Measurements from ENCODE around the gene DNAH6.
A peak's percentile ranks its signal among the peaks of the same experiment; 100 is the strongest.

DNAH6 gene

DNA sequence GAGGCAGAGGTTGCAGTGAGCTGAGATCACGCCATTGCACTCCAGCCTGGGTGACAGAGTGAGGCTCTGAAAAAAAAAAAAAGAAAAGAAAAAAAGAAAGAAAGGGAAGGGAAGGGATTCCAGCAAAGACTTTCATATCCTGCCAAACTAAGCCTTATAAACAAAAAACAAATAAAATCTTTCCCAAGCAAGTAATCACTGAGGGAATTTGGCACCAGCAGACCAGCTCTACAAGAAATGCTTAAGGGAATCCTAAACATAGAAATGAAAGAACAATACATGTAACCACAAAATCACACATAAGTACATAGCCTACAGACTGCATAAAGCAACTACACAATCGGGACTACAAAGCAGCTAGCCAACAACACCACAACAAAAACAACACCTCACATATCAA lies 285.5 kb downstream of the DNAH6 start:
- DNase-seq (ENCODE audit: low spot score), result no peak

DNA sequence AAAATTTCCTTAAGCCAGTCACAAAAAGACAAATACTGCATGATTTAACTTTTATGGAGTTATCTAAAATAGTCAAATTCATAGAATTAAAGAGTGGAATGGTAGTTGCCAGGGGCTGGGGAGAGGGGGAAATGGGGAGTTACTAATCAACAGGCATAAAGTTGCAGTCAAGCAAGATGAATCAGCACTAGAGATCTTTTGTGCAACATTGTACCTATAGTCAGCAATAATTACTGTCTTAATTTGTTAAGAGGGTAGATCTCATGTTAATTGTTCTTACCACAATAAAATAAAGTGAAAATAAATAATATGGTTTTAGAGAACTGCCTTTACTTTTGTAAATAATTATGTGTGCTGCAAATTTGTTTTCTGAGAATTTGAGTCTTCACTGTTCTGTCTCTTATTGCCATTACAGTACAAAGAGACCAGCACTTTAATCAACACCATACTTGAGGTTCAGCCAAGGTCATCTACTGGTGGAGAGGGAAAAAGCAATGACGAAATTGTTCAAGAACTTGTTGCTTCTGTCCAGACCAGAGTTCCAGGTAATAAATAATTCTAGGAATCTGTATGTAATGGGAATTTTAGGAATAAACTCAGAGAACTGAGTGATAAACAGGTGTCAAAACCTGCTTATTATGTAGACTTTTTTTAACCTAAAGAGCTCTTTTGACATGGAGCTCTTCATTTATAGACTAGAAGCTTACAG lies 289.1 kb downstream of the DNAH6 start:
- DNase-seq (ENCODE audit: low spot score), result no peak

DNA sequence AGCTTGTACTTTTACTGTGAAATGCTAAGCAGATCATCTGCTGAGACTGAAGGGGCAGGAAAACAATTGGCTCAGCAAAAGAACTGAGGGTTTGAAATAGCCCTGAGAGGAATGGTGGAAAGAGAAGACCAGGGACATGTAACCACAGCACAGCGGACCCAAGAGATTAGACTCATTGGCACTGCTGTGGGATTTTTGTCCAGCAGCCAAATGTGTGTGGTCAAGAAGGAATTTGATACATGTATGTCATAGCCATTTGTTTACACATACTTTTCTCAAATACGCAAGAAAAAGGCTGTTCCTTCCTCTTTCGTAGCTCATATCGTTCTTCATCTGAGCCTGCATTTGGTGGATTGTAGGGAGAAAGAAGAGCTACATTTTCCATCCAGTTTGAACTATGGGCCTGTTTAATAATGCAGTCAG lies 290.8 kb downstream of the DNAH6 start:
- peak; percentile 90 for DNase-seq (ENCODE audit: low spot score)

DNA sequence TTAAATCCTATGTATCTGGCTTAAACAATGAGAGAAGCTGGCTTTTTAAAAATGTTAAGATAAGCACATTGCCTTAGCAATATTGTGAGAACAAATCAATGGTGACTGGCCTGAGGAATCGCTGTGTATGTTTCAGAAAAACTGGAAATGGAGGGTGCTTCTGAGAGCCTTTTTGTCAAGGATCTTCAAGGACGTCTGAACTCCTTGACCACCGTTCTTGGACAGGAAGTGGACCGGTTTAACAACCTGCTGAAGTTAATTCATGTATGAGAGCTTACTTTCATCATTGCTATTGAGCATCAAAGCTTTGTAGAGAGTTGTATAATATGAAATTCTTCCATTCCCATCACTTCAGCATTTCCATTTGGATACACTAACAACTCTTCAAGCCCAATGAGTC lies 292.0 kb downstream of the DNAH6 start:
- DNase-seq (ENCODE audit: low spot score), result no peak

DNA sequence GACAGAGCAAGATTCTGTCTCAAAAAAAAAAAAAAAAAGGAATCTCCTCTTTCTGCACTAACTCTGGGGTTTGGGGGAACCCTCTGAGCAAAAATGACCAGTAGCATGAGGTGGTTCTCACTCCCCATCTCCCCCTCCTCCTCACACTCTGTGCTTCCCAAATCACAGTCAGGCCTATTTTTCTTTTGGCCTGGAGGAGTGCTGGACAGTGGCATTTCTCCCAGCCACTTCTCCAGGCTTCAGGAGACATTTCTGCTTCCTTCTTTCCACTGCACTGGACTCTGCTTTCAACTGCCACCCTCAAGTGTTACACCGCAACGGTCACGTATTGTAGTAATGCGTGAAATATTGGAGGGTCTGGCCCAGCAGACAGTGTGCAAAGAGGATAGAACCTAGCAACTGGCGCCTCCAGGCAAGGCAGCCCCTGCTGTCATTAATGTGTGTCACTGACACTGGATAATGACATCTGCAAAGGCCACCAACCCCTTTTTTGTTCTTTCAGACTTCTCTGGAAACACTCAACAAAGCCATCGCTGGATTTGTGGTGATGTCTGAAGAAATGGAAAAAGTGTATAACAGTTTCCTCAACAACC lies 295.6 kb downstream of the DNAH6 start:
- no peak for DNase-seq (ENCODE audit: low spot score)

DNA sequence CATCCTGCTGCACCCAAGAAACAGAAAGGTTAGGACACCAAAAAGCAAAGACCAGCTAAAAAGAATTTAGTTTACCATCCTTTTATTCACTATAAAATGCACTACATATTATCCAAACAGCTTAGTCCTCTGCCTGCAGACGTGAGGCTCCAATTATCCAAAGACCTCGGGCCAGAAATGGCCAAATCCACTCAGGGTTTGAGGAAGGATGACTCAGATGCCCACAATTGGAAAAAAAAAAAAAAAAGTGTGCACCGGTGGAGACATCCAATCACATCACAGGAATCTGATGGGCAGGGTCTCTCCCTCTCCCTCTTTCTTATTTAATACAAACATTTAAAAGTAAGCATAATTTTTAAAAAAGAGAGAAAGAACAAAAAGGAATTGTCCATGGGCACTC lies 298.8 kb downstream of the DNAH6 start:
- peak; percentile 73 for DNase-seq (ENCODE audit: low spot score)

DNA sequence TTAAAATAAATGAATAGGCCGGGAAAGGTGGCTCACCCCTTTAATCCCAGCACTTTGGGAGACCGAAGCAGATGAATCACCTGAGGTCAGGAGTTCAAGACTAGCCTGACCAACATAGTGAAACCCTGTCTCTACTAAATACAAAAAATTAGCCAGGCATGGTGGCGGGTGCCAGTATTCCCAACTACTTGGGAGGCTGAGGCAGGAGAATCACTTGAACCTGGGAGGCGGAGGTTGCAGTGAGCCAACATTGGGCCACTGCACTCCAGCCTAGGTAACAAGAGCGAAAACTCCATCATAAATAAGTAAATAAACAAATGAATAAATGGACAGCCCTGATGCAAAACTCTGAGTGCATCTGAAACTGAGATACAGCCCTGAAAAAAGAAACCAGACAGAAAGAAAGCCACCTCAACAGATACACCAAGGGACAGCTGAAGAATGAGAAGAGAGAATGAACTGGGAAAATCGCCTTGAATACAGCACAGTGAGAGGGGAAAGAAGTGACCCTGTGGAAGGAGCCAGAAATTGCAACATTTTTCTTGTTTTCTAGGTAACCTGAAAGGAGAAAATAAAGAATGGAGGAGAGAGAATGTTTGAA lies 300.2 kb downstream of the DNAH6 start:
- DNase-seq (ENCODE audit: low spot score), result no peak

DNA sequence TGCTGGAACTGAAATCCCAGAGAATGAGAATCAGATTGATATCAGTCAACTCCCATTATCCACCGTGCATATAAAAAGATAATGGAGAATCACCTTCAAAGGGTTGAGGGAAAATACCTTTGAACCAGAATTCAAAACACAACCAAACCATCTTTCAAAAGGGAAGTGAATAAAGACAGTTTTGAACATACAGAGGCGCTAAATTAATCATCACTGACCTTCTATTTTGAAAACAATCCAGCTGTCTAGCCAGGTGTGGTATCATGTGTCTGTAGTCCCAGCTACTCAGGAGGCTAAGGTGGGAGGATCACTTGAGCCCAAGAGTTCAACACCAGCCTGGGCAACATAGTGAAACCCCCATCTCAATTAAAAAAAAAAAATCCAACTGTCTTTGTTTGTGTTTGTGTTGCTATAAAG lies 300.9 kb downstream of the DNAH6 start:
- no peak for DNase-seq (ENCODE audit: low spot score)

DNA sequence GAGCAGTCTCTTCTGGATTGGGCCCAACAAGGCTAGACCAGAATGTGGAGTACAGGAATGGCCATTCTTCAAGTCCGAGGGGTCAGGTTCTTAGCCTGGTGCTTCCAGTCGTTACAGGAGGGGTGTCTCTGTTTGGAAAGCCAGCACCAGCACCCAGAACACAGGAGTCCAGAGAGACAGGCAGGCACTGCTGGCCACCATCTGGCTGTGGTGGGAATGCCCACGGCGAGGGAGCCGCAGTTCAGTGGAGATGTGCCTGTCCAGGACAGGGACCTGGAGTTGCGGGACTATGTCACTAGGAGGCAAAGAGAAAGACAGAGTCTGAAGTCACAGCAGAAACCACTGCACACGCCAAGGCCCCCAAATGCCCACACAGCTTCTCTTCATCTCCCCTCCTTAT lies 305.5 kb downstream of the DNAH6 start:
- DNase-seq (ENCODE audit: low spot score), result no peak

DNA sequence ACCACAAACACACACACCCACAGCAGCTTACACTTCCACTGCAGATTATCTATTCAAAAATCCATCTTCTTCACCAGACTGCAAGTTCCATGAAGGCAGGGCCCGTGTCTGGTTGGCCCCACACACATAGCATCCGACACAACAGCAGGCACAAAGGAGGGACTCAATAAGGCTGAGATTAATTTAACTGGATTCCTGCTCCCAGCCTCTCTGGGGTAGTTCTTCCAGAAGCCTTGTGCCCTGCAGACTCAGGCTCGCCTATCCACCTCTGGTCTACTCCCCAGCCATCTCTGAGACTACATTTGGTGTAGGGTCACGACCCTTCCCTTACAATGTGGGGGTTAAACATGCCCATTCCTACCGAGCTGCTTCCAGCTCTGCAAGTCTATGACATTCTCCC lies 306.9 kb downstream of the DNAH6 start:
- DNase-seq (ENCODE audit: low spot score), result no peak

DNA sequence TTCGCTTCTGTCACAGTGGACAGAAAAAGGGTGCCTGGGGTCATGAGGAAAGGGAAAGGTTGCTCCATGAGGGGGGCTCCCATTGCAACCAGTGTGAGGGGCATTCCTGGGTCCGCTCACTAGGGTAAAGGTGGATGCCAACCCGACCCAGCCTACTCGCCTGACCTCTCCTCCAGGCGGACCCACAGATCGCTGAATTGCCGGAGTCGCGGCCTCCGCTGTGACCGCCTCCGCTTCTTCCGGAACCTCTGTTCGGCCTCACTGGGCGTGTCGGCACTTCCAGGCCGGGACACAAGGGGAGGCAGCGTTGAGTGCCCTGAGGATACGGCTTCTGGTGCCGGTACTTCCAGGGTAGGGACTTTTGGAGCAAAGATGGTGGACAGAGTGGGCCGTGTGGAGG lies 307.5 kb downstream of the DNAH6 start:
- DNase-seq (ENCODE audit: low spot score), result no peak

DNA sequence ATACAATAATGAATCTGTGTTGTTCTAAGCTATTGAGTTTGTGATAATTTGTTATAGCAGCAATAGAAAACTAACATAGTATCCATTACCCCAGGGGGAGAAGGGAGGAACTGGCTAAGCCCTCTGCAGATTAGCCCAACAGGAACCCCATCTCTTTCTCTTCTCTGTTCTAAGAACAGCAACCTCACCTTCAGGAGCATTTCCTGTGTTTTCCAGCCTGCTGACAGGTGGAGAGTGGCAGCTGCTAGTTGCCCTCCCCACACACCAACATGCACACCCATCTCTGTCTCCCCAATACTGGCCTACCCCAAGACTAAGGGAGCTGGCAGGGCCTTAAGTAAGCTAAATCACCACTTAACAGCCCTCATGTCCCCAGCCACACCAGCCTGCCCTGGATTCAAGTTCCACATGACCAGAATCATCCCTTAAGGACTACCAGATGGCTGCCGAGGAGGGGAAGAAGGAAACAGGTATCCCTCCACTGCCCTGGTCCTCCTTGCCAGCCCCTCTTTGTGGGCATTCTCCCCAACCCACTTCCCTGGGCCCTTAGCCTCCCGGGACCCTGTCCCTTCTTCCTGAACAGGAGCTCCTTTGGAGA lies 311.8 kb downstream of the DNAH6 start:
- DNase-seq (ENCODE audit: low spot score), result no peak

DNA sequence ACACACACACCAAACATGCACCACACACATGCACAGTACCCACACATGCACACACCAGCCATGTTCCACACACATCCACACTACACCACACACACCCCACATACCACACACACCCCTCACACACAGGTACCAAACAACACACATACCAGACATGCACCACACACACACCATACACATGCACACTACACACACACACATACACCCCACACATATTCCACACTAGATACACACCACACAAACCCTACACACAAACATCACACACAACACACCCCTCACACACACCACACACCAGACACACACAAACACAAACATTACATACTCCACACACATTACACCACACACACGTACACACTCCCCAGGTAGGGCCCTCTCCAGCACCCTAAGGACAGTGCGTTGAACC lies 313.4 kb downstream of the DNAH6 start:
- DNase-seq (ENCODE audit: low spot score), result no peak

DNA sequence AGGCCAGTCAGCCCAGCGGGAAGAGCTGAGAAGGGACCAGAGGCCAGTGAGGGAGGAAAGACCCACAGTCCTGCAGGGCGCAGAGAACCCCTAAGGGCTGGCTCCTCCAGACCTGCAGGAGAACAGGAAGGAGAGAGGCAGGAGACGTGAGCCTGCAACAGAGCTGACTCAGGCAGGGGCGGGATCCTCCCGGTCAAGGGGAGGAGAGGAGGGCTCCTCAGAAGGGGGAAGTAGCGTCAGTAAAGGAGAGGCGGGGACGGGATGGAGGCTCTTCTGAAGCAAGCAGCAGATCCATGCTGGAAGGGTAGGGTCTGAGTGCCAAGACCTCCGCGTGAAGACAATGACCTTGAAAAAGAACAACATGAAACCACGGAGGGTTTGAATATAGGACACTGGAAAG lies 313.8 kb downstream of the DNAH6 start:
- peak; percentile 29 for DNase-seq (ENCODE audit: low spot score)

DNA sequence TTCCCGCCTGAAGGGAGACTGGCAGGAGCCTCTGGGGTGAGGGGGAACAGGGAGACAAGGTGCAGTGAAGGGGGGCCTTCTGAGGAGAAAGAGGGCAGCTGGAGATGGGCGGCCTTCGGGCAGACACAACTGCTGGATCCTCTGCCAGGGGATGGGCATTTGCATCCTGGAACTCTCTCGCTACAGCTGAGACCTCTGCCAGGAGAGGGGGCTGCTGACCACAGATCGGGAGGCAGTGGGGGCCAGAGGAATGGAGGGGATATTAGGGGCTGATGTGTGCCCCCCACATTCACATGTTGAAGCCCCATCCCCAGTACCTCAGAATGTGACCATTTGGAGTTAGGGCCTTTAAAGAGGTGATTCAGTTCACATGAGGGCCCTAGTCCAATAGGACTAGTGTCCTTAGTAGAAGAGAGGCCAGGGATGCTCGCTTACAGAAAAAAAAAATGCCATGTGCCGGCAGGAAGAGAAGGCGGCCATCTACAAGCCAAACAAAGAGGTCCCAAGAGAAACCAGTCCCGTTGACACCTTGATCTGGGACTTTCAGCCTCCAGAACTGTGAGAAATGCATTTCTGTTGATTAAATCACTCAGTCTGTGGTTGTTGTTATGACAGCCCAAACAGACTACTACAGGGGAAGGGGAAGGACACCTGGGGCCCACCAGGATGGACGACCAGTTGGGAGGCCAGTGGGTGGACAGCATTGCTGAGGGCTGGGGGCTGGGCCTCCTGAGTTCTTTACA lies 314.6 kb downstream of the DNAH6 start:
- DNase-seq (ENCODE audit: low spot score), result no peak

DNA sequence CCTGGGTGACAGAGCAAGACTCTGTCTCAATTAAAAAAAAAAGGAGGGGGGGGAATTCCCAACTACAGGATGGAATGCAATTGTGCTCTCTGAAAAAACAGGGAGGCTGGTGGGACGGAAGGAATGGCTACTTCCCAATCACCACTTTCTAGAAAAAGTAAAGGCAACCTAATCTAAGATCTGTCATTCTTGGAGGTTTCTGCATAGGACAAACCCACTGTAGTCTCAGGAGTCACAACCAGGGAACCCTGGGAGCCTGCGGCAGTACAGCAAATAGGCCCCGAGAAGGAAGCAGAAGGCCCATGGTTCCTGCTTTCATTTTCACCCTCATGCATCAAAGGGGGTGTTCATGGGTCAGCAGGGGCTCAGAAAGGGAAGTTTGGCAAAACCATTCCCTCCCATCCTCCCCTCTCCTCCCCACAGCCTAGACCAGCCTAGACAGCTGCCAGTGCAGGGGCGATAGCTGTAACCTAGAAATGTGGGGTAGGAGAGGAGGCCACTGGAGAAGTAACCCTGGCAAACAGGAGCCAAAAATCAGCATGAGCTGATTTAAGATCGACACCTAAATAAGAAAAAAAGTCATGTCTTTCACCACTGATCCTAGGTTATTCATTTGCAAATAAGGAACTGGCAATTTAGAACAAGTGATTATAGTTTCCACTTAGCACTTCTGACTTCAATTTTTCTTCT lies 316.6 kb downstream of the DNAH6 start:
- peak; percentile 30 for DNase-seq (ENCODE audit: low spot score)

DNA sequence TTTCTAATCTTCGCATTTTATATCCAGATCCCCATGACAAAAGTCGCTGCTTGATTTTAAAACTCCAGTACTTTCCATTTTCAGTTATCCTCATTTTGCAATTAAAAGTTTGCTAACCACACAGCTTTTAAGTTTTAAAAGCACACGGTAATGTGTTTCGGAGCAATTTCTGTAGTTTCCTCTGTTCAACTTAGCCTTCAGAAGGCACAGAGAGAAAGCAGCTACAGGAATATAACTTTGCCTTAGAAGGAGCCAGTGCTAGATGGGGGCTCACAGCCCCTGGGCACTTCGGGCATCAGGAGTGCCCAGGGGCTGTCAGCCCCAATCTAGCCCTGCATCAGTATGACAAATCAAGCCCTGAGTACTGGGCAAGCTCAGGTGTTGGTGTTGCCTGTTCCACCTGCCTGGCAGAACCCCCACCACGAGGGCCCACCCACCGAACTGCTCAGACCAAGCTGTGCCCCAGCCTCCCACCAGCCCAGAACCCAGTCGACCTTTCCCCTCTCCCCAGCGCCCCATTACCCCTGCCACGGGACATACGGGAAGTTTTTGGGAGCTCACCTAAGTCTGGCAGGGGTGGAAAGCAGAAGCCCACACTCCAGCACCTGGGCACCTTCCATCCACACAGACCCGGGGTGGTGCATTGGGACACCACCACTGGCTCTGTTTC lies 317.3 kb downstream of the DNAH6 start:
- no peak for DNase-seq (ENCODE audit: low spot score)

DNA sequence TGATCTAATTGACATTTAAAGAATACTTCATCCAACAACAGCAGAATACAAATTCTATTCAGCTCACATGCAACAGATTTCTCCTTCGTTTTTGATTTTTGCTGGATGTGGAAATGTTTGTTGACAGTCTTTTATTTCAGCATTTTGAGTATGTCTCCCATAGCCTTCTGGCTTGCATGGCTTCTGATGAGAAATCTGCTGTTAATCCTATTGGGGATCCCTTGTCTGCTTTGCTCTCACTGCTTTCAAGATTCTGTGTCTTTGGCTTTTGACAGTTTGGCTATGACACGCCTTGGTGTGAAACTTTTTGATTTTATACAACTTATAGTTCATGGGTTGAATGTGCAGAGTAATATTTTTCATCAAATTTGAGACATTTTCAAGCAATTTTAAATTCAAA lies 319.9 kb downstream of the DNAH6 start:
- no peak for DNase-seq (ENCODE audit: low spot score)

DNA sequence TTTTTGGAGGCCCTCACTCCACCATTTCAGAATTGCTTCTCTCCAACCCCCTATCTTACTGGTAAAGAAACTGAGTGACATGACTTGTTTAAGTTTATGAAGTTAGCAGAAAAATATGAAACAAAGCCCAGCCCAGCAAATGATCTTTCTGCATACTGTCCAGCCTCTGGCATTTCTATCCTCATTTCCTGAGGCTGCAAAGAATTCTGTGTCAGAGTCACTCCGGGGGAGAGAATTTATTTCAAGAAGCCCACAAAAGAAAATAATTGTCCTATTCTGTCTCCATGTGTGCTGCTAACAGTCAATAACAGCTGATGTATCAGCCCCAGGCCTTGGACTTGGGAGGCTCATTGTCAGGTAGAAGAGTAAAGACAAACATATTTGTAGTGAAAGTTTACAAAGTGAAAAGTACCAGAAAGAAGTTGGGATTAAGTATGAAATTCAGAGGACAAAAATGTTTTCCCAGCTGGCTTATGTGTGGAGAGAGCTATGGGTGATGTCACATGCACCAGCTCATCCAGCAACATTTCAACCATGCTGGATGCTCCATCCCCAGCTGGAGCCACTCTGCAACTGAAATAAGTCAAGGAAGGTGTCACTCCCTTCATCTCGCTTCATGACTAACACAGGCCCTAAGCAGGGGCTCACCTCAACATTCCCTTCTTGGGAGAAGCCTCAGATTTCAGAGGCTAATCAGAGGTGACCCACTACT lies 322.3 kb downstream of the DNAH6 start:
- peak; percentile 70 for DNase-seq (ENCODE audit: low spot score)

DNA sequence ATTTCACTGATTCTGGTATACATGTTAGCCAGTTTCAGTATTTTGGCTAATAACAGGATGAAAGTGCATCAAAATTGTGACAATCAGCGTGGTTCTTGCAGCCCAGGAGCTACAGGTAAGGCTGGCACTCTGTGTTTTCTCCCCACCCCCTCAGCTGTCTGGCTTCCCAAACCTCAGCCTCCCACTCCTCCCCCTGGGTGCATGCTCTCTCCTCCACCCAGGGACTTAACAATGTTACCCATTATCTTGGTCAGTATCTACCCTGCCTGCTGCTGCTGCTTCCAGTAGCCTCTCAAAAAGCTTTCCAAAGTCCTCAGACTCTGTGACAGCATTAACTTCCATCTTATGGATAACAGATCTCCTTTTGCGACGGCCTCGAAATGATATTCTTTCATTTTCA lies 323.6 kb downstream of the DNAH6 start:
- no peak for DNase-seq (ENCODE audit: low spot score)

DNA sequence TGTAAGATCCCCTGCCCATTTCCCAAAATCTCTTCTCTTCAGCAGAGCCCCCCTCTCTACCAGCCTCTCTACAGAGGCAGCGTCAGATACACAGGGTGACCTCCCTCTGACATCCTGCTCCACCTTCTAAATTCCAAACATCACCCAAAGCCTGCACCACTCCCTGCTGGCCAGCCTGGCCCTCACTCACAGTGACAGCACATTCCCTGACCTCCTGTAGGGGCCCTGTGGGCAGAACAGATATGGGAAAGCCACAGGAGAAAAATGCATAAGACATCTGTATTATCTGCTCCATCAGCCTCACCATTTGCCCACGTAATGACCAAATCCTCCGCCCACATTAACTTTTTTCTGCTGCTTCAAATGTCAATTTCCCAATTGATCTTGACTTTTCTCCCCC lies 324.0 kb downstream of the DNAH6 start:
- no peak for DNase-seq (ENCODE audit: low spot score)

Data from AG20443 (cell line).